ENCODE results near the gene CNBD2. TPM values are rescaled to one million over a fixed set of nuclear protein-coding genes. Genes with fewer than 3 reads are reported as not detected.

Gene CNBD2
- 5.2 to 7.2 TPM (median 6.5 TPM) in 5 replicates for total RNA-seq (2022; extraction: Qiagen RNA extraction)

GRCh38 chr20:35967979-35968640, at the start of gene CNBD2:
CNBD2 (plus strand) TSS chr20:35968590; CDS start chr20:35968763, 173 bp downstream.

DNA sequence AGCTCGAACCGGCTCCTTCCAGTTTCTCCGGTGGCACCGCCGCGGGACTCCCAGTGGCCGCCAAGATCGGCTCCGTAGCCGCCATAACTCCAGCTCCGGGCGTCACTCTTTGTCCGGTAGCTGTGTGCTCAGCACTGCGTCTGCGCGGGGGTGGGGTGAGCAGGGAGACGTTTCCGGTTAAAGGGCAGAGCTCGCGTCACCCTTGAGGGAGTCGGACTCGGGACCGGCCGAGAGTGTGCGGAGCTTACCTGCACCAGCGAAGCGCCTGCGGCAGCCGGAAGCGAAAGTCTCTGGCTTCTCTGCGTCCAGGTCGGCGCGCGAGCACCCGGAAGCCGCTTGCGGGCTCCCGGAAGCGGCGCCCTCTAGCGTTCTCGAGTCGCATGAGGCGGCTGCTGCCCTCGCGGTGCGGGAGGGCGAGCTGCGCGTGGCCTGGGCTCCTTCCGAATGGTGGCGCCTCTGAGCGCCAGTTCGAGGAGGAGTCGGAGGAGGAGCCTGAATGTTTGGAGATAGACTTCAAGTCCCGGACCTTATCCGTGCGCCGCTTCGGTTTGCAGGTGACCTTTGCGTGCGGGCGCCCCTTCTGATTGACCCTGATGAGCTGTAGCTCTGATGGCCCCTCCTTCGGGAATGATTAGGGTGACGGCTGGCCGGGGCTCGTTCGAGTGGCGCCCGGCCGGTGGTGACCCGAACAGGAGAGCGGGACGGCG, 14.0 kb upstream of the CNBD2 start, which contains the start of gene SCAND1:
SCAND1 (minus strand) TSS at position 303 of the 707 bp plus-strand sequence; CDS start at position 85, 218 bp downstream.

Other genes starting within 250 kb of the CNBD2 start
- 179 to 221 TPM (median 197 TPM) in 5 replicates for gene RBM39, start 226.3 kb upstream of the CNBD2 start, total RNA-seq (2022; extraction: Qiagen RNA extraction)
- gene PHF20, start 196.6 kb upstream of the CNBD2 start, total RNA-seq (2022; extraction: Qiagen RNA extraction) = 32.2 to 42.6 TPM (median 34.1 TPM) in 5 replicates
- 76.9 to 115 TPM (median 99.4 TPM) in 5 replicates for gene SCAND1, start 14.1 kb upstream of the CNBD2 start, total RNA-seq (2022; extraction: Qiagen RNA extraction)
- 64.2 to 80.1 TPM (median 76.8 TPM) in 5 replicates for gene EPB41L1, start 186.2 kb downstream of the CNBD2 start, total RNA-seq (2022; extraction: Qiagen RNA extraction)